Bronchial epithelial cell (primary cell): ENCODE results near the gene APLF. TPM values are rescaled to one million over a fixed set of nuclear protein-coding genes. Genes with fewer than 3 reads are reported as not detected.
A peak's percentile ranks its signal among the peaks of the same experiment; 100 is the strongest.

Experiments used
- DNase-seq: peaks from one replicate; pipeline ENCODE4 v3.0.0-alpha.2; 2010; ENCODE audit warnings: low read depth
- FAIRE-seq: peaks from 2 replicates; lab custom pipeline; 2011; peaks lifted over from hg19 to GRCh38; lab: Jason Lieb, UNC
- H3K27me3 ChIP-seq: 2 replicates; pipeline ENCODE4 v1.5.1; 2011; ENCODE audit warnings: low read length; ENCODE audit not compliant: control insufficient read depth, insufficient read depth
- H3K36me3 ChIP-seq: 2 replicates; pipeline ENCODE4 v1.5.1; 2011; ENCODE audit warnings: low read length; ENCODE audit not compliant: control insufficient read depth, insufficient read depth
- H3K4me3 ChIP-seq: 2 replicates; pipeline ENCODE4 v1.5.1; 2011; ENCODE audit warnings: mild to moderate bottlenecking, low read depth, low read length, control low read depth
- CTCF ChIP-seq: IDR thresholded peaks from 2 replicates; pipeline ENCODE4 v1.5.1; 2011; ENCODE audit warnings: mild to moderate bottlenecking, moderate library complexity, low read length, control low read depth, inconsistent platforms; ENCODE audit not compliant: insufficient read depth, severe bottlenecking
- total RNA-seq: library from RNA; depleted of rRNA; stranded (reverse); fragments of >200 nt; gene quantifications from 2 replicates; pipeline ENCODE4 v1.2.1, GENCODE V29; 2014

Gene APLF
- total RNA-seq, 1 donor from 2014 or later: 4.2 TPM

- FAIRE-seq (no peak), DNase-seq (no peak)
- Histone ChIP-seq H3K4me3 (no peak overlapping the region), H3K27me3 (no peaks in the 10 kb centered on the region), H3K36me3 (no peaks in the 10 kb centered on the region)
- TF ChIP-seq CTCF: no peak
Observed at GRCh38 chr2:68605939-68606338, 138.6 kb downstream of the APLF start.

DNA sequence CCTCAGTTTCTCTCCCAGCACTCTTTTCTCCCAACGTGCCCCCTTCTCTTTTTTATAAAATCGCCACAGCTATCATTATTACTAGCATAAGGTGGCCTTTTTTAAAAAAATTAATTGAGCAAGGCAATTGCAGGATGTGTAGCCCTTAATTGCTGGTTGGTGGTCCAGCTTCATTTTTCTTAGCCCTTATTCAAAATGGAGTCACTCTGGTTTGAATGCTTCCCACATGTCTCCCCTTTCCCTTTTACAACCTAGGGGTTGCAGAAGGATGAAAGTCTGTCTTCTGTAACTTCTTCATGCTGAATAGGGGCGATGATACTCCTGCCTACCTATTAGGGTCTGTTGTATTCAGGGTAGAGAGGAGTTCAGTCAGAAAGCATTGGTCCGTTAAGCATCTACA is 139.4 kb downstream of the APLF start:
- Histone ChIP-seq H3K27me3 (no peaks in the 10 kb centered on the region), H3K36me3 (no peaks in the 10 kb centered on the region), H3K4me3 (no peak overlapping the region)
- FAIRE-seq (no peak), DNase-seq (no peak)
- no peak for TF ChIP-seq CTCF

DNA sequence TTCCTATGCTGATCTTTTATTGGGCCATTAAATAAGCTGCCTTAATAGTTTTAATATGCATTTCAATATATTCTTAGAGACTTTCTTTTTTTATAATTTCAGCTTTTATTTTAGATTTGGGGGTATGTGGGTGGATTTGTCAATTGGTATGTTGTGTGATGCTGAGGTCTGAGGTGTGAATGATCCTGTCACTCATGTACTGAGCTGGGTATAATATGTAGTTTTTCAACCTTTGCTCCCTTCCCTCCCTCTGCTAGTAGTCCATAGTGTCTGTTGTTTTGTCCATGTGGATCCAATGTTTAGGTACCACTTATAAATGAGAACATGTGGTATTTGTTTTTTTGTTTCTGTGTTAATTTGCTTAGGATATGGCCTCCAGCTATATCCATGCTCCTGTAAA is 140.5 kb downstream of the APLF start:
- FAIRE-seq (no peak), DNase-seq (no peak)
- no peaks in the 10 kb centered on the region for H3K27me3 ChIP-seq
- no peak for TF ChIP-seq CTCF
- H3K4me3 ChIP-seq: no peak overlapping the region
- no peaks in the 10 kb centered on the region for H3K36me3 ChIP-seq

DNA sequence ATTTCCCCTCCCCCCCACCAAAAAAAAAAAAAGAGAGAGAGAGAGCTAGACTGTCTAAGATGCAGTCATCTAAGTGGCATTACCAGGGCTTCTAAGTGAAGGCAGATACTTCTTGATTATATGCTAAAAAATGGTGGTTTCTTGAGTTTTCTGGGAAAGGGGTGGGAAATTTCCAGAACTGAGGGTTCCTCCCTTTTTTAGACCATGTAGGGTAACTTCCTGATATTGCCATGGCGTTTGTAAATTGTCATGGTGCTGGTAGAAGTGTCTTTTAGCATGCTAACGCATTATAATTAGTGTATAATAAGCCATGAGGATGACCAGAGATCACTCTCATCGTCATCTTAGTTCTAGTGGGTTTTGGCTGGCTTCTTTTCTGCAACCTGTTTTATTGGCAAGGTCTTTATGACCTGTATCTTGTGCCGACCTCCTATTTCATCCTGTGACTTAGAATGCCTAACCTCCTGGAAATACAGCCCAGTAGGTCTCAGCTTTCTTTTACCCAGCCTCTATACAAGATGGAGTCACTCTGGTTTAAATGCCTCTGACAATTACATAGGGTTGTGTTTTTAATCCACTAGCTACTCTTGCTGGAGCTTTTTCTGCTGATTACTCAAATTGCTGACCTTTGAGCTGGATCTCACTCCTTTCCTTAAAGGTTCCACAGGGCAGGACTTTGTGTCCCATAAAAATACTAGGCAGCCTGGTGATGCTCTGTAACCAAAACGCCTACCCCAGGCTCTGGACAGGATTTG is 145.6 kb downstream of the APLF start:
- TF ChIP-seq CTCF: no peak
- no peak for DNase-seq
- no peaks in the 10 kb centered on the region for H3K36me3 ChIP-seq
- H3K4me3 ChIP-seq: no peak overlapping the region
- H3K27me3 ChIP-seq: no peaks in the 10 kb centered on the region
- peak; percentile 76 for FAIRE-seq

GRCh38 chr2:68620772-68621171 is 153.4 kb downstream of the APLF start:
- DNase-seq (peak; percentile 20), FAIRE-seq (no peak)
- TF ChIP-seq CTCF: no peak
- Histone ChIP-seq H3K27me3 (no peaks in the 10 kb centered on the region), H3K4me3 (no peak overlapping the region), H3K36me3 (no peaks in the 10 kb centered on the region)

DNA sequence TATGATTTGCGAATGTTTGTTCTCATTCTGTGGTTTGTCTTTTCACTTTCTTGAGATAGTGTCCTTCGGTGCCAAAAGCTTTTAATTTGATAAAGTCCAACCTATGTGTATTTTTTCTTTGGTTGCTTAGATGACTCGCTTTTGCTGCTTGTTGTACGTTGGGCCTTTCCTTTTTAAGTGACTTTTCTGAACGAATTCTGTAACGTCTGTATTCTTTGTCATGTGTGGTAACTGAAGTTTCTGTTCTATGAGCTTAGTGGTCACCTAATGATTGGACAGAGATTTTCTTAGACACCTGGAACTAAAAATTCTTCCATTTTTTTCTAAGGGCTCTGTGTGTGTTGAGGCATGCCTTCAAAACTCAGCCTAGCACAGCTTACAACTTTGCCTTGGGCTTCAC is 156.4 kb downstream of the APLF start:
- FAIRE-seq: no peak
- DNase-seq: no peak
- no peaks in the 10 kb centered on the region for H3K36me3 ChIP-seq
- no peak overlapping the region for H3K4me3 ChIP-seq
- peaks cover 2% of the 10 kb centered on the region for H3K27me3 ChIP-seq
- no peak for TF ChIP-seq CTCF
